K562 (cell line): ENCODE results near the gene TCF25. TPM values are rescaled to one million over a fixed set of nuclear protein-coding genes. Genes with fewer than 3 reads are reported as not detected.
A peak's percentile ranks its signal among the peaks of the same experiment; 100 is the strongest.

ENCODE experiments used
- BCLAF1 ChIP-seq, 2 experiments: fragments of 450-650 bp in 1 of 2; IDR thresholded peaks; 2 replicates each; pipeline ENCODE4 v1.6.1; 2011 to 2017; ENCODE audit warnings: low read depth in 2 of 2, antibody characterized with exemption in 1 of 2, borderline replicate concordance in 1 of 2, low read length in 1 of 2, mild to moderate bottlenecking in 1 of 2, mixed read lengths in 1 of 2; ENCODE audit not compliant: control insufficient read depth in 1 of 2
- CBX5 ChIP-seq: IDR thresholded peaks from 2 replicates; pipeline ENCODE4 v1.6.1; 2014; ENCODE audit warnings: low read depth, borderline replicate concordance
- DACH1 ChIP-seq: fragments of 450-650 bp; IDR thresholded peaks from 2 replicates; pipeline ENCODE4 v1.6.1; 2018; ENCODE audit not compliant: partially characterized antibody
- FOSL1 ChIP-seq: fragments of 200-800 bp; sonication (Bioruptor generic); conservative IDR thresholded peaks from 2 replicates; pipeline ENCODE4 v1.6.1; 2016; ENCODE audit warnings: missing genetic modification characterization, missing compliant biosample characterization
- IFI16 ChIP-seq: fragments of 250-450 bp; sonication (Bioruptor Pico); IDR thresholded peaks from 2 replicates; pipeline ENCODE4 v2.1.2; 2022; ENCODE audit warnings: mild to moderate bottlenecking, inconsistent platforms
- LARP7 ChIP-seq: fragments of 450-650 bp; IDR thresholded peaks from 2 replicates; pipeline ENCODE4 v1.6.1; 2016
- MECOM ChIP-seq: fragments of 250-450 bp; sonication (Bioruptor Pico); IDR thresholded peaks from 2 replicates; pipeline ENCODE4 v1.8.0; 2022; ENCODE audit warnings: inconsistent platforms
- PHB2 ChIP-seq: fragments of 450-650 bp; IDR thresholded peaks from 2 replicates; pipeline ENCODE4 v1.6.1; 2017; ENCODE audit warnings: low read depth
- RAD51 ChIP-seq: fragments of 450-650 bp; IDR thresholded peaks from 2 replicates; pipeline ENCODE4 v1.7.1; 2016; ENCODE audit warnings: low read depth, mild to moderate bottlenecking, borderline replicate concordance
- RBM14 ChIP-seq: fragments of 200-400 bp; formaldehyde crosslinking; IDR thresholded peaks from 2 replicates; pipeline ENCODE4 v1.6.1; 2018; ENCODE audit warnings: low read depth, mild to moderate bottlenecking, low read length, moderate library complexity, borderline replicate concordance; ENCODE audit not compliant: insufficient read depth
- RBM39 ChIP-seq: fragments of 200-400 bp; formaldehyde crosslinking; optimal IDR thresholded peaks from 2 replicates; pipeline ENCODE3; 2018; ENCODE audit warnings: low read depth, low read length
- RFX5 ChIP-seq: IDR thresholded peaks from 2 replicates; pipeline ENCODE4 v1.6.1; 2011; ENCODE audit warnings: low read depth, mild to moderate bottlenecking, improper control_type of control experiment, low read length
- SREBF2 ChIP-seq: sonication (generic); formaldehyde crosslinking; IDR thresholded peaks from 2 replicates; pipeline ENCODE4 v1.4.0; 2020; ENCODE audit warnings: mild to moderate bottlenecking, missing genetic modification reagents
- SRSF3 ChIP-seq: fragments of 200-400 bp; formaldehyde crosslinking; IDR thresholded peaks from 2 replicates; pipeline ENCODE4 v1.6.1; 2016; ENCODE audit warnings: mild to moderate bottlenecking, low read length, moderate library complexity; ENCODE audit not compliant: insufficient read depth
- TAF1 ChIP-seq: IDR thresholded peaks from 2 replicates; pipeline ENCODE4 v1.6.1; 2011; ENCODE audit warnings: mild to moderate bottlenecking, low read length, moderate library complexity; ENCODE audit not compliant: insufficient read depth, control insufficient read depth, severe bottlenecking; ENCODE audit errors: extremely low read depth
- ZKSCAN1 ChIP-seq: fragments of 150-350 bp; IDR thresholded peaks from 2 replicates; pipeline ENCODE4 v1.6.1; 2016; ENCODE audit warnings: low read depth, low read length
- ZNF445 ChIP-seq: fragments of 250-450 bp; sonication (Bioruptor Pico); IDR thresholded peaks from 2 replicates; pipeline ENCODE4 v1.4.0; 2020; ENCODE audit warnings: low read depth, mild to moderate bottlenecking, moderate library complexity
- ZNF589 ChIP-seq: fragments of 200-800 bp; sonication (Bioruptor generic); IDR thresholded peaks from 2 replicates; pipeline ENCODE4 v1.6.1; 2016; ENCODE audit warnings: low read depth, missing genetic modification characterization, missing compliant biosample characterization
- ZNF695 ChIP-seq: fragments of 450-650 bp; formaldehyde crosslinking; IDR thresholded peaks from 2 replicates; pipeline ENCODE4 v1.4.0; 2020; ENCODE audit warnings: mild to moderate bottlenecking, moderate library complexity
- polyA plus RNA-seq, 8 experiments: library from polyadenylated mRNA; depleted of rRNA in 4 of 8; stranded (reverse) in 5 of 8; unstranded in 3 of 8; fragments of >200 nt; fragmentation: Nextera tagmentation in 2 of 8; fragmentation: Illumina TruSeq in 1 of 8; extraction: Ambion mirVana in 2 of 8; extraction: Trizol in 1 of 8; gene quantifications; 2 replicates each; pipeline versions ENCODE4 v1.2.1 to v1.2.3, GENCODE V29; 2011 to 2014; ENCODE audit warnings: inconsistent platforms in 1 of 8, missing spikeins in 1 of 8
- total RNA-seq, 7 experiments: library from RNA; depleted of rRNA in 6 of 7; stranded (reverse); fragments of >200 nt in 6 of 7; fragmentation: Illumina TruSeq in 2 of 7; extraction: Trizol in 2 of 7; gene quantifications; 2 replicates each; pipeline versions ENCODE4 v1.2.1 to v1.2.3, GENCODE V29; 2011 to 2021; ENCODE audit warnings: low replicate concordance in 1 of 7
- TF ChIP-seq, protein P1 (sequence below), 3 experiments: fragments of 200-800 bp in 1 of 3; fragments of 250-450 bp in 1 of 3; fragments of 450-650 bp in 1 of 3; sonication (Bioruptor Pico) in 1 of 3; sonication (Bioruptor generic) in 1 of 3; formaldehyde crosslinking in 1 of 3; IDR thresholded peaks; 2 replicates each; pipeline versions ENCODE4 v1.6.1 to v1.8.0; 2016 to 2022; ENCODE audit warnings: mild to moderate bottlenecking in 2 of 3, missing genetic modification characterization in 2 of 3, missing compliant biosample characterization in 1 of 3, moderate library complexity in 1 of 3
- TF ChIP-seq, protein P2 (sequence below), 2 experiments: fragments of 250-450 bp in 1 of 2; fragments of 450-650 bp in 1 of 2; sonication (Bioruptor Pico) in 1 of 2; IDR thresholded peaks; 2 replicates each; pipeline versions ENCODE4 v1.6.1 to v1.8.0; 2016 to 2021; ENCODE audit warnings: mild to moderate bottlenecking in 2 of 2, moderate library complexity in 2 of 2, missing compliant biosample characterization in 1 of 2, missing genetic modification characterization in 1 of 2

TCF25 gene
- total and polyA plus RNA-seq, 9 of the 15 experiments (the other 6 are each of a cell fraction or from before 2014, with no cell fraction given), result 9.0 to 154 (median 83.8) TPM

- TF ChIP-seq FOSL1 (tag) (peak; percentile 81), ZNF445 (CRISPR knock-in tag) (no peak), RAD51 (no peak), BCLAF1 (IDR thresholded peaks at IDR 0.05; ENCODE audit: borderline replicate concordance in 1 of 2, control insufficient read depth in 1 of 2, low read depth in 2 of 2, low read length in 1 of 2) (no peak), SREBF2 (CRISPR knock-in tag) (0 out of 2 replicates have a peak, but pooled peaks have one; percentile 5), ZNF589 (CRISPR knock-in tag) (no peak), DACH1 (no peak), ZKSCAN1 (no peak), IFI16 (CRISPR knock-in tag) (no peak), RBM39 (no peak), RBM14 (no peak), CBX5 (no peak), SRSF3 (no peak), PHB2 (no peak), LARP7 (no peak), TAF1 (peak; percentile 68), MECOM (CRISPR knock-in tag) (no peak), ZNF695 (no peak), RFX5 (no peak)
- TF ChIP-seq, protein P1, sequence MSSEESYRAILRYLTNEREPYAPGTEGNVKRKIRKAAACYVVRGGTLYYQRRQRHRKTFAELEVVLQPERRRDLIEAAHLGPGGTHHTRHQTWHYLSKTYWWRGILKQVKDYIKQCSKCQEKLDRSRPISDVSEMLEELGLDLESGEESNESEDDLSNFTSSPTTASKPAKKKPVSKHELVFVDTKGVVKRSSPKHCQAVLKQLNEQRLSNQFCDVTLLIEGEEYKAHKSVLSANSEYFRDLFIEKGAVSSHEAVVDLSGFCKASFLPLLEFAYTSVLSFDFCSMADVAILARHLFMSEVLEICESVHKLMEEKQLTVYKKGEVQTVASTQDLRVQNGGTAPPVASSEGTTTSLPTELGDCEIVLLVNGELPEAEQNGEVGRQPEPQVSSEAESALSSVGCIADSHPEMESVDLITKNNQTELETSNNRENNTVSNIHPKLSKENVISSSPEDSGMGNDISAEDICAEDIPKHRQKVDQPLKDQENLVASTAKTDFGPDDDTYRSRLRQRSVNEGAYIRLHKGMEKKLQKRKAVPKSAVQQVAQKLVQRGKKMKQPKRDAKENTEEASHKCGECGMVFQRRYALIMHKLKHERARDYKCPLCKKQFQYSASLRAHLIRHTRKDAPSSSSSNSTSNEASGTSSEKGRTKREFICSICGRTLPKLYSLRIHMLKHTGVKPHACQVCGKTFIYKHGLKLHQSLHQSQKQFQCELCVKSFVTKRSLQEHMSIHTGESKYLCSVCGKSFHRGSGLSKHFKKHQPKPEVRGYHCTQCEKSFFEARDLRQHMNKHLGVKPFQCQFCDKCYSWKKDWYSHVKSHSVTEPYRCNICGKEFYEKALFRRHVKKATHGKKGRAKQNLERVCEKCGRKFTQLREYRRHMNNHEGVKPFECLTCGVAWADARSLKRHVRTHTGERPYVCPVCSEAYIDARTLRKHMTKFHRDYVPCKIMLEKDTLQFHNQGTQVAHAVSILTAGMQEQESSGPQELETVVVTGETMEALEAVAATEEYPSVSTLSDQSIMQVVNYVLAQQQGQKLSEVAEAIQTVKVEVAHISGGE (CRISPR knock-in tag; IDR thresholded peaks at IDR 0.05), result 0 out of 6 replicates have a peak, but pooled peaks of 1 of the 3 experiments have one; percentile 35
- TF ChIP-seq, protein P2, sequence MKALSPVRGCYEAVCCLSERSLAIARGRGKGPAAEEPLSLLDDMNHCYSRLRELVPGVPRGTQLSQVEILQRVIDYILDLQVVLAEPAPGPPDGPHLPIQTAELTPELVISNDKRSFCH (CRISPR knock-in tag; IDR thresholded peaks at IDR 0.05), result no peak
- TF ChIP-seq, protein P2 (tag; IDR thresholded peaks at IDR 0.05), result no peak
These were observed 49.1 kb downstream of the TCF25 start (continued) for GRCh38 chr16:89922477-89922883.
